ENCODE results near the gene AMZ1. TPM values are rescaled to one million over a fixed set of nuclear protein-coding genes. Genes with fewer than 3 reads are reported as not detected.
A peak's percentile ranks its signal among the peaks of the same experiment; 100 is the strongest.
"Not testable (repeated sequence)": the region's sequence is repeated elsewhere in the genome, so short reads cannot be mapped to it uniquely, and the experiment has no call there.

AMZ1 gene
- total RNA-seq, 1 experiment from 2014 or later, result 0.85 TPM

DNA sequence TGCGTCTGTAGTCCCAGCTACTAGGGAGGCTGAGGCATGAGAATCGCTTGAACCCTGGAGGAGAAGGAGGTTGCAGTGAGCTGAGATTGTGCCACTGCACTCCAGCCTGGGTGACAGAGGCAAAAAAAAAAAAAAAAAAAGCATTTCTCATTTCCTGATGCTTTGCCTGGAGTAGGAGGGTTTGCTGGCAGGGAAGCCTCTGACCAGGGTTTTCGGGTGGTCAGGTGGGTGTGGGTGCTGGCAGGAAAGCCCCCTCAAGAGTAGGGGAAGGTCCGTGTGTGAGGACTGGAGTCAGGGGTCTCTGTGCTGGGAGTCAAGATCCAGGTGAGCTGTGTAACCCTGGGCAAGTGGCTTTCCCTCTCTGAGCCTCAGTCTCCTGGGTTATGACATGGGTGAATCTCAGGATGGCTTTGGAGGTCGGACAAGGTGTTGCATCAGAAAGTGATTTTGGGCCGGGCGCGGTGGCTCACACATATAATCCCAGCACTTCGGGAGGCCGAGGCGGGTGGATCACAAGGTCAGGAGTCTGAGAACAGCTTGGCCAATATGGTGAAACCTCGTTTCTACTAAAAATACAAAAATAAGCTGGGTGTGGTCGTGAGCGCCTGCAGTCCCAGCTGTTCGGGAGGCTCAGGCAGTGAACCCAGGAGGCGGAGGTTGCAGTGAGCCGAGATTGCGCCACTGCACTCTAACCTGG is 3.2 kb downstream of the AMZ1 start:
- no peak for ATAC-seq
- H3K36me3 Mint-ChIP-seq, result no peaks in the 10 kb centered on the region
- TF ChIP-seq, protein P1, sequence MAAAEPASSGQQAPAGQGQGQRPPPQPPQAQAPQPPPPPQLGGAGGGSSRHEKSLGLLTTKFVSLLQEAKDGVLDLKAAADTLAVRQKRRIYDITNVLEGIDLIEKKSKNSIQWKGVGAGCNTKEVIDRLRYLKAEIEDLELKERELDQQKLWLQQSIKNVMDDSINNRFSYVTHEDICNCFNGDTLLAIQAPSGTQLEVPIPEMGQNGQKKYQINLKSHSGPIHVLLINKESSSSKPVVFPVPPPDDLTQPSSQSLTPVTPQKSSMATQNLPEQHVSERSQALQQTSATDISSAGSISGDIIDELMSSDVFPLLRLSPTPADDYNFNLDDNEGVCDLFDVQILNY (CRISPR knock-in tag; IDR thresholded peaks at IDR 0.05), result no peak
- TF ChIP-seq, protein P2, sequence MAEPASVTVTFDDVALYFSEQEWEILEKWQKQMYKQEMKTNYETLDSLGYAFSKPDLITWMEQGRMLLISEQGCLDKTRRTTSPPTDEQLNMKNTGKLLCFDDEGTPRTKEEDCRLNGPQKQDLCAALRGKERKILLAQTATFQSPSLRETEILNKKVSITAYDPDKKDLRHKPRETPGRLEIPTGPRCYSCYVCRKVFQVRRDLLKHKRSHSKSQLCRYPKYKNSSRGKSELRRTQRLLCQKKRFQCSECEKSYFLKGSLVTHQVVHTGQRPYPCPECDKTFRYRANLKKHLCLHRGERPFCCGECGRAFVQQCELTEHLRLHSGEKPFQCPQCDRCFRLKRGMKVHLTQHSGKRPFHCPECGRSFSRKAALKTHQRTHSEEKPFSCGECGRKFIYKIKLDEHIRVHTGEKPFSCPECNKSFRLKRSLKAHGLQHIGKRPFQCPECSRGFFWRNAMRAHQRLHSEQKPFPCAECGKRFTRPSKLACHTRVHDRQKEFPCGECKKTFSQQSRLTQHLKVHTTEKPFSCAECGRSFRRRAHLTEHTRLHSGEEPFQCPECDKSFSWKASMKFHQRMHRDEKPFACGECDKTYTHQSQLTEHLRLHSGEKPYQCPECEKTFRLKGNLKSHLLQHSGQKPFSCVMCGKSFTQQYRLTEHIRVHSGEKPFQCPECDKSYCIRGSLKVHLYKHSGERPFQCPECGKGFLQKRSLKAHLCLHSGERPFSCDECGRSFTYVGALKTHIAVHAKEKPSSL (CRISPR knock-in tag; conservative IDR thresholded peaks at IDR 0.05), result no peak
- no peak for TF ChIP-seq TEAD4 (CRISPR knock-in tag; IDR thresholded peaks at IDR 0.05)
- TF ChIP-seq, protein P3, sequence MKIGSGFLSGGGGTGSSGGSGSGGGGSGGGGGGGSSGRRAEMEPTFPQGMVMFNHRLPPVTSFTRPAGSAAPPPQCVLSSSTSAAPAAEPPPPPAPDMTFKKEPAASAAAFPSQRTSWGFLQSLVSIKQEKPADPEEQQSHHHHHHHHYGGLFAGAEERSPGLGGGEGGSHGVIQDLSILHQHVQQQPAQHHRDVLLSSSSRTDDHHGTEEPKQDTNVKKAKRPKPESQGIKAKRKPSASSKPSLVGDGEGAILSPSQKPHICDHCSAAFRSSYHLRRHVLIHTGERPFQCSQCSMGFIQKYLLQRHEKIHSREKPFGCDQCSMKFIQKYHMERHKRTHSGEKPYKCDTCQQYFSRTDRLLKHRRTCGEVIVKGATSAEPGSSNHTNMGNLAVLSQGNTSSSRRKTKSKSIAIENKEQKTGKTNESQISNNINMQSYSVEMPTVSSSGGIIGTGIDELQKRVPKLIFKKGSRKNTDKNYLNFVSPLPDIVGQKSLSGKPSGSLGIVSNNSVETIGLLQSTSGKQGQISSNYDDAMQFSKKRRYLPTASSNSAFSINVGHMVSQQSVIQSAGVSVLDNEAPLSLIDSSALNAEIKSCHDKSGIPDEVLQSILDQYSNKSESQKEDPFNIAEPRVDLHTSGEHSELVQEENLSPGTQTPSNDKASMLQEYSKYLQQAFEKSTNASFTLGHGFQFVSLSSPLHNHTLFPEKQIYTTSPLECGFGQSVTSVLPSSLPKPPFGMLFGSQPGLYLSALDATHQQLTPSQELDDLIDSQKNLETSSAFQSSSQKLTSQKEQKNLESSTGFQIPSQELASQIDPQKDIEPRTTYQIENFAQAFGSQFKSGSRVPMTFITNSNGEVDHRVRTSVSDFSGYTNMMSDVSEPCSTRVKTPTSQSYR (CRISPR knock-in tag; IDR thresholded peaks at IDR 0.05), result no peak
- TF ChIP-seq ELF4 (CRISPR knock-in tag; IDR thresholded peaks at IDR 0.05; ENCODE audit: low read depth), result no peak
- TF ChIP-seq, protein P4, sequence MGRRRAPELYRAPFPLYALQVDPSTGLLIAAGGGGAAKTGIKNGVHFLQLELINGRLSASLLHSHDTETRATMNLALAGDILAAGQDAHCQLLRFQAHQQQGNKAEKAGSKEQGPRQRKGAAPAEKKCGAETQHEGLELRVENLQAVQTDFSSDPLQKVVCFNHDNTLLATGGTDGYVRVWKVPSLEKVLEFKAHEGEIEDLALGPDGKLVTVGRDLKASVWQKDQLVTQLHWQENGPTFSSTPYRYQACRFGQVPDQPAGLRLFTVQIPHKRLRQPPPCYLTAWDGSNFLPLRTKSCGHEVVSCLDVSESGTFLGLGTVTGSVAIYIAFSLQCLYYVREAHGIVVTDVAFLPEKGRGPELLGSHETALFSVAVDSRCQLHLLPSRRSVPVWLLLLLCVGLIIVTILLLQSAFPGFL (CRISPR knock-in tag; IDR thresholded peaks at IDR 0.05; ENCODE audit: borderline replicate concordance), result no peak
- peak; percentile 85 for TF ChIP-seq GABPB1 (CRISPR knock-in tag; IDR thresholded peaks at IDR 0.05)
- TF ChIP-seq, protein P5, sequence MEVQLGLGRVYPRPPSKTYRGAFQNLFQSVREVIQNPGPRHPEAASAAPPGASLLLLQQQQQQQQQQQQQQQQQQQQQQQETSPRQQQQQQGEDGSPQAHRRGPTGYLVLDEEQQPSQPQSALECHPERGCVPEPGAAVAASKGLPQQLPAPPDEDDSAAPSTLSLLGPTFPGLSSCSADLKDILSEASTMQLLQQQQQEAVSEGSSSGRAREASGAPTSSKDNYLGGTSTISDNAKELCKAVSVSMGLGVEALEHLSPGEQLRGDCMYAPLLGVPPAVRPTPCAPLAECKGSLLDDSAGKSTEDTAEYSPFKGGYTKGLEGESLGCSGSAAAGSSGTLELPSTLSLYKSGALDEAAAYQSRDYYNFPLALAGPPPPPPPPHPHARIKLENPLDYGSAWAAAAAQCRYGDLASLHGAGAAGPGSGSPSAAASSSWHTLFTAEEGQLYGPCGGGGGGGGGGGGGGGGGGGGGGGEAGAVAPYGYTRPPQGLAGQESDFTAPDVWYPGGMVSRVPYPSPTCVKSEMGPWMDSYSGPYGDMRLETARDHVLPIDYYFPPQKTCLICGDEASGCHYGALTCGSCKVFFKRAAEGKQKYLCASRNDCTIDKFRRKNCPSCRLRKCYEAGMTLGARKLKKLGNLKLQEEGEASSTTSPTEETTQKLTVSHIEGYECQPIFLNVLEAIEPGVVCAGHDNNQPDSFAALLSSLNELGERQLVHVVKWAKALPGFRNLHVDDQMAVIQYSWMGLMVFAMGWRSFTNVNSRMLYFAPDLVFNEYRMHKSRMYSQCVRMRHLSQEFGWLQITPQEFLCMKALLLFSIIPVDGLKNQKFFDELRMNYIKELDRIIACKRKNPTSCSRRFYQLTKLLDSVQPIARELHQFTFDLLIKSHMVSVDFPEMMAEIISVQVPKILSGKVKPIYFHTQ (CRISPR knock-in tag; IDR thresholded peaks at IDR 0.05), result no peak
- TF ChIP-seq, protein P6, sequence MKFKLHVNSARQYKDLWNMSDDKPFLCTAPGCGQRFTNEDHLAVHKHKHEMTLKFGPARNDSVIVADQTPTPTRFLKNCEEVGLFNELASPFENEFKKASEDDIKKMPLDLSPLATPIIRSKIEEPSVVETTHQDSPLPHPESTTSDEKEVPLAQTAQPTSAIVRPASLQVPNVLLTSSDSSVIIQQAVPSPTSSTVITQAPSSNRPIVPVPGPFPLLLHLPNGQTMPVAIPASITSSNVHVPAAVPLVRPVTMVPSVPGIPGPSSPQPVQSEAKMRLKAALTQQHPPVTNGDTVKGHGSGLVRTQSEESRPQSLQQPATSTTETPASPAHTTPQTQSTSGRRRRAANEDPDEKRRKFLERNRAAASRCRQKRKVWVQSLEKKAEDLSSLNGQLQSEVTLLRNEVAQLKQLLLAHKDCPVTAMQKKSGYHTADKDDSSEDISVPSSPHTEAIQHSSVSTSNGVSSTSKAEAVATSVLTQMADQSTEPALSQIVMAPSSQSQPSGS (CRISPR knock-in tag; IDR thresholded peaks at IDR 0.05; ENCODE audit: borderline replicate concordance, low read depth), result no peak
- ChIA-PET POLR2A (no interaction called here), CTCF (interaction anchor here (0.6 to 9.3 kb wide), 5 partner anchors 10 to 1112 kb away, joined by 3 to 102 read pairs (median 12); no protein-coding TSS in a partner anchor)
- peaks cover 12% of the 10 kb centered on the region for H3K4me1 Mint-ChIP-seq
- no peak overlapping the region for H3K4me3 Mint-ChIP-seq
- H3K27me3 Mint-ChIP-seq (ENCODE audit: low read depth), result peaks cover 28% of the 10 kb centered on the region
- H3K9me3 Mint-ChIP-seq, result no peaks in the 10 kb centered on the region
- H3K27ac Mint-ChIP-seq, result no peak overlapping the region; the same call in 1 of the 2 replicates
- DNase-seq (ENCODE audit: low spot score), result no peak

DNA sequence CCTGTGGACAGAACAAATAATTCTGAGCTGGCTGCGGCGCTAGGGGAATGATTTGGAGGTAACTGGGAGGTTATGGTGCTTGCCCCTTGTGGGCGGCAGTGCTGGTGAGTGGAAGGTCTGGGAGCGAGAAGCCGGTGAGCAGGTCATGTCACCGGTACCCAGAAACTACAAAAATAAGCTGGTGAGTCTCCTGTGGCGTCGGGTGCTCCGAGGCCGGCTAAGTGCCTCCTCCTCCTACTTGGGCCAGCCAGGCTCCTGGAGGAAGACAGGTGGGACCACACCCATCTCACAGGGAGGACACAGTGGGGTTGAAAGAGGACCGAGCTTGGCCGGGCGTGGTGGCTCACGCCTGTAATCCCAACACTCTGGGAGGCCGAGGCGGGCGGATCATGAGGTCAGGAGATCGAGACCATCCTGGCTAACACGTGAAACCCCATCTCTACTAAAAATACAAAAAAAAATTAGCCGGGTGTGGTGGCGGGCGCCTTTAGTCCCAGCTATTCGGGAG is 4.0 kb downstream of the AMZ1 start:
- CTCF ChIA-PET, result interaction anchor here (1.9 to 9.3 kb wide), 3 partner anchors 11 to 21 kb away, joined by 10 to 102 read pairs (median 40); no protein-coding TSS in a partner anchor
- DNase-seq (ENCODE audit: low spot score); H3K36me3 Mint-ChIP-seq; POLR2A ChIA-PET; H3K27ac Mint-ChIP-seq; ATAC-seq; H3K4me3 Mint-ChIP-seq; H3K9me3 Mint-ChIP-seq: not testable (repeated sequence)
- Mint-ChIP-seq H3K27me3 (ENCODE audit: low read depth) (peaks cover 26% of the 10 kb centered on the region), H3K4me1 (peaks cover 12% of the 10 kb centered on the region)
